ENCODE data around the gene SP5. TPM values are rescaled to one million over a fixed set of nuclear protein-coding genes. Genes with fewer than 3 reads are reported as not detected.
"Not testable (repeated sequence)": the region's sequence is repeated elsewhere in the genome, so short reads cannot be mapped to it uniquely, and the experiment has no call there.

Gene SP5
- total RNA-seq, 3 donors from 2014 or later: 1.5 to 7.9 (median 5.8) TPM

GRCh38 chr2:170745305-170745704 is 30.2 kb downstream of the SP5 start:
- no peak for TF ChIP-seq POLR2AphosphoS5 (IDR thresholded peaks at IDR 0.05)
- TF ChIP-seq POLR2A (IDR thresholded peaks at IDR 0.05): no peak
- TF ChIP-seq CTCF (IDR thresholded peaks at IDR 0.05): no peak
- intact Hi-C loops (cut with DNase I; ENCODE audit: low total_unique reads): no loop called here
- H3K4me1 ChIP-seq: no peaks in the 10 kb centered on the region
- H3K27me3 ChIP-seq: no peaks in the 10 kb centered on the region
- no peak for DNase-seq (ENCODE audit: low spot score in 2 of 2)
- no peaks in the 10 kb centered on the region for H3K36me3 ChIP-seq
- H3K27ac ChIP-seq: no peak overlapping the region
- H3K9me3 ChIP-seq: peaks cover 0 to 4% of the 10 kb centered on the region in 2 donors
- no peak overlapping the region for H3K4me3 ChIP-seq

GRCh38 chr2:170747921-170748320 is 32.8 kb downstream of the SP5 start:
- intact Hi-C loops (cut with DNase I; ENCODE audit: low total_unique reads): no loop called here
- H3K27ac ChIP-seq: no peak overlapping the region
- no peaks in the 10 kb centered on the region for H3K27me3 ChIP-seq
- peaks cover 0 to 4% of the 10 kb centered on the region in 2 donors for H3K9me3 ChIP-seq
- DNase-seq (ENCODE audit: low spot score in 2 of 2): no peak
- TF ChIP-seq POLR2AphosphoS5 (IDR thresholded peaks at IDR 0.05): no peak
- TF ChIP-seq POLR2A (IDR thresholded peaks at IDR 0.05): no peak
- TF ChIP-seq CTCF (IDR thresholded peaks at IDR 0.05): no peak
- no peaks in the 10 kb centered on the region for H3K4me1 ChIP-seq
- no peaks in the 10 kb centered on the region for H3K36me3 ChIP-seq
- no peak overlapping the region for H3K4me3 ChIP-seq

GRCh38 chr2:170751555-170751954 is 36.4 kb downstream of the SP5 start:
- H3K9me3 ChIP-seq; H3K27ac ChIP-seq; intact Hi-C loops (cut with DNase I; ENCODE audit: low total_unique reads); DNase-seq (ENCODE audit: low spot score in 2 of 2); H3K27me3 ChIP-seq; H3K36me3 ChIP-seq; H3K4me1 ChIP-seq; H3K4me3 ChIP-seq: not testable (repeated sequence)

GRCh38 chr2:170761572-170761971 is 46.4 kb downstream of the SP5 start:
- Histone ChIP-seq H3K27me3 (no peaks in the 10 kb centered on the region), H3K36me3 (no peaks in the 10 kb centered on the region), H3K9me3 (no peaks in the 10 kb centered on the region), H3K4me3 (no peak overlapping the region), H3K4me1 (no peaks in the 10 kb centered on the region), H3K27ac (no peak overlapping the region)
- intact Hi-C loops (cut with DNase I; ENCODE audit: low total_unique reads): no loop called here
- TF ChIP-seq CTCF (IDR thresholded peaks at IDR 0.05) (no peak), POLR2AphosphoS5 (IDR thresholded peaks at IDR 0.05) (no peak), POLR2A (IDR thresholded peaks at IDR 0.05) (no peak)
- DNase-seq (ENCODE audit: low spot score in 2 of 2): no peak

GRCh38 chr2:170762760-170763159 is 47.6 kb downstream of the SP5 start:
- no peaks in the 10 kb centered on the region for H3K27me3 ChIP-seq
- no peak overlapping the region for H3K27ac ChIP-seq
- TF ChIP-seq CTCF (IDR thresholded peaks at IDR 0.05) (no peak), POLR2A (IDR thresholded peaks at IDR 0.05) (no peak), POLR2AphosphoS5 (IDR thresholded peaks at IDR 0.05) (no peak)
- H3K36me3 ChIP-seq: no peaks in the 10 kb centered on the region
- H3K4me1 ChIP-seq: no peaks in the 10 kb centered on the region
- H3K4me3 ChIP-seq: no peak overlapping the region
- DNase-seq (ENCODE audit: low spot score in 2 of 2): no peak
- no peaks in the 10 kb centered on the region for H3K9me3 ChIP-seq
- intact Hi-C loops (cut with DNase I; ENCODE audit: low total_unique reads): no loop called here

- Histone ChIP-seq H3K27ac (no peak overlapping the region), H3K9me3 (no peaks in the 10 kb centered on the region), H3K36me3 (no peaks in the 10 kb centered on the region), H3K4me3 (no peak overlapping the region), H3K4me1 (no peaks in the 10 kb centered on the region), H3K27me3 (no peaks in the 10 kb centered on the region)
- DNase-seq (ENCODE audit: low spot score in 2 of 2): no peak
- TF ChIP-seq CTCF (IDR thresholded peaks at IDR 0.05) (no peak), POLR2AphosphoS5 (IDR thresholded peaks at IDR 0.05) (no peak), POLR2A (IDR thresholded peaks at IDR 0.05) (no peak)
- intact Hi-C loops (cut with DNase I; ENCODE audit: low total_unique reads): no loop called here
These were observed 48.1 kb downstream of the SP5 start for GRCh38 chr2:170763232-170763631.

All from breast epithelium (tissue), 4 donors.